ENCODE data around the gene PPP1R12B. TPM values are rescaled to one million over a fixed set of nuclear protein-coding genes. Genes with fewer than 3 reads are reported as not detected.
A peak's percentile ranks its signal among the peaks of the same experiment; 100 is the strongest.
"Not testable (repeated sequence)": the region's sequence is repeated elsewhere in the genome, so short reads cannot be mapped to it uniquely, and the experiment has no call there.

The PPP1R12B gene
- polyA plus RNA-seq, 3 donors = 17.4 to 24.0 (median 19.2) TPM

DNA sequence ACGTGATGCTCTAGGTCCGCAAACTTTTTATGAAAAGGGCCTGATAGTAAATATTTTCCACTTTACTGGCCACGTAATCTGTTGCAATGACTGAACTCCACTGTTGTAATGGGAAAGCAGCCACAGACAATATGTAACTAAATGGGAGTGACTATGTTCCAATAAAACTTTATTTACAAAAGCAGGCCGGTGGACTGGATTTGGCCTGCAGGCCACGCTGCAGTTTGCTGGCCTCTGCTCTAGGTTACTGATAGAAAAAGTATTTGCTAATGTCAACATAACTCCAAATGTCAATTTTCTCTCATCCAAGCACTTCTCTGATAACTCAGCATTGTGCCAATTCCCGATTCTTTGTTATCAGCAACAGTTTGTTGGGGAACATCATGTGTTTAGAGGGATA is 160.4 kb downstream of the PPP1R12B start:
- DNase-seq (ENCODE audit: extremely low read depth in 1 of 11, low read depth in 9 of 11, low spot score in 4 of 11) = not testable (repeated sequence)

DNA sequence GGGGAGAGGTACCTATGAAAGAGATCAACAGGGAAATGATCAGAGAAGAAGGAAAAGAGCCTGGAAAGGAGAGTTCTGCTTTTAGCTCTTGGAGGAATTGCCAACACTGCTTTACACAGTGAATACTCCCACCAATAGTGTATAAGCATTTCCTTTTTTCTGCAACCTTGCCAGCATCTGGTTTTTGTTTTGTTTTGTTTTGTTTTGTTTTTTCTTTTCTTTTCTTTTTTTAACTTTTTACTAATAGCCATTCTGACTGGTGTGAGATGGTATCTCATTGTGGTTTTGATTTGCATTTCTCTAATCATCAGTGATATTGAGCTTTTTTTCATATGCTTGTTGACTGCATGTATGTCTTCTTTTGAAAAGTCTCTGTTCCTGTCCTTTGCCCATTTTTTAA is 165.4 kb downstream of the PPP1R12B start:
- not testable (repeated sequence) for DNase-seq (ENCODE audit: extremely low read depth in 1 of 11, low read depth in 9 of 11, low spot score in 4 of 11)

DNA sequence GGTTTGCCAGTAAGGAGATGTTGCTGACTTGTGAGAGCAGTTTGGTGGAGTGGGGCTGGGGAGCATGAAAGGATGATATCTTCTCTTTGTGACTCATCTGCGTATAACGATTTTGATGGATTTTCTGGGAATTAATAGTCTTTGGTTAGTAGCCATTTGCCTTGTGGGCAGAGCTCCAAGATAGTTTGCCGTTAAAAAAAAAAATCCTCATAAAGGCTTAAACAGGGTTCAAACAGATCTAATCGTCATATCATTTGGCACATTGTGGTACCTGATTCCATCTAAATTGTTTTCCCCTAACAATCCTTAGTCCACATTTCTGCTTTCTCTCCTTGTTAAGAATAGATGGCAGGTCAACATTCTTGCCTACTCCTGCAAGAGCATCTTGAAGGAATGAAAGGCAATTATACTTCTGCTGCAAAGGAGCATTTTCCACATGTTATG is 168.0 kb downstream of the PPP1R12B start:
- no peak for DNase-seq (ENCODE audit: extremely low read depth in 1 of 11, low read depth in 9 of 11, low spot score in 4 of 11)

DNA sequence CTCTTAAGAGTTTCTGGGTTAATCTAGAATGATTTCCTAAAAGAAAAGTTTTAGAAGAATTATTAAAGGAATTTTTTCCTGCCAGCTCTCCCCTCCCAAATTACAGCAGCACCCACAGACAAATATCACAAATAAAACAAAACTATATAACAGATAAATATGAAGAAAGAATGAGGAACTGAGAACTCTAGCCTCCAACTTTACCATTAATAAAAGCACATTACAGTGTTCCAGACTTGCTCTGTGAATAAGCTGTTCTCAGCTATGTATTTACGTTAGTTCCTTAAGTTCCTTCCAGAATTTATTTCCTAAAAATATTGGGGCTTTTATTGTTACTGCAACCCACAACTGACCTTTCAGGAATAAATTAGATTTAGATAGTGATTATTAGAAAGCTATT is 168.6 kb downstream of the PPP1R12B start:
- DNase-seq (ENCODE audit: extremely low read depth in 1 of 11, low read depth in 9 of 11, low spot score in 4 of 11) = not testable (repeated sequence)

DNA sequence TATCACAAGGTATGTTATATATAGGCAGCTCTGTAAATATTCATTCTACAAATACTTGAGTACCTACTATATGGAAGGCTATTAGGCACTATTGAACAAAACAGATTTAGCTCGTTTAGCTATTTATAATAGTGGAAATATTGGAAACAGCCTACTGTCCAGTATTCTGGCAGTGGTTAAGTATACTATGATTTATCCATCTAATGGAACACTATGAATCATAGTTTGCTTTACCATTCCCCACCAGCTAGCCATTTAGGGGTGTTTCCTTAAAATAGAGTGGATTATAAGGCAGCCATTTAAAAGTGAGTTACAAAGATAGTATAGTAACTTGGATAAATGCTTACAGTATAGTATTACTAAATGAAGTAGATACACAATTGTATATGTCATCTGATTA is 169.7 kb downstream of the PPP1R12B start:
- DNase-seq (ENCODE audit: extremely low read depth in 1 of 11, low read depth in 9 of 11, low spot score in 4 of 11) = not testable (repeated sequence)

DNA sequence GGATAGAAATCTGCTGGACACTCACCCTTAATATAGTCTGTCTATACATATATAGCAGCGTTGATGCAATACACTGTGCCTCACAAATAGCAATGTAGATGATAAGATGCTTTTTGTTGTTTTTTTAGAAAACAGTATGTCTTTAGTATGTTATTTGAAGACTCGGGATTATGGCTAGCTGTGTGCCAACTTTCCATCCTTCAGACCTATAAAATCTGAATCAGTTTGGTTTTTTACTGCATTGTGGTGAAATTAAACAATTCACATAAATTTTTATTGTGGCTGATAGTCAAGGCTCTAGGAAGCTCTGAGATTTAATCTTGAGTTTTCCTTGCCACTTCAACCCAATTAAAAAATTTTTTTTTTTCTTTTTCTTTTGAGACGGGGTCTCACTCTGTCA is 170.4 kb downstream of the PPP1R12B start:
- not testable (repeated sequence) for DNase-seq (ENCODE audit: extremely low read depth in 1 of 11, low read depth in 9 of 11, low spot score in 4 of 11)

DNA sequence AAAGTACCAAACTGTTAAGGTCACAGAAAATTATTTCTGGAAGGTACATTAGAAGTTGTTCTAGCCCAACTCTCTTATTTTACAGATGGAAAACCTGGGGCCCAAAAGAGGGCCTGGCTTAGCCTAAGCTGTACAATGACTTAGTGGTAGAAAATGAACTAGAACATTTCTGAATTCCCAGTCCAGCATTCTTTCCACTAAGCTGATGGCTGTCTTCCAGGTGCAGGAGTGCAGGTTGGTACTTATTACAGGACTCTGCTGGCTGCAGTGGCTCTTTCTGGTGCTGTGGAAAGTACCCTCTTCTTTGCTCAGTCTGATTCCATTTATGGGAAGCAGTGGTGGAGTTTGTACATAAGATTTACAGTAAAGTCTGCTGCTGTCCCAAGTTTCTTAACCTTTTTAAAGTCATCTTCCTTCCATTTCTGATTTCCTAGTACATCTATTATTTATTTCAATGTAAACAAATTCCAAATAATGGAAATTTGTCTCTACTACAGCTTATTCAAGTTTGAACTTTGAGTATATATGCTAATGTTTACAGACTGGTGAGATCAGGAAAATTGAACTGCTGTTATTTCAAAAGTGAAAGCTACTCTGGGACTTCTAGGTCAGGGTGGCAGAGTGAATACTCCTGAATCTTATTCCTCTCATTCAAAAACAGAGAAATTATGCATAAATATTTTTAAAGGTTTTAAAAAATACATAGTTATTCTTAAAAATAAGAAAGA is 171.8 kb downstream of the PPP1R12B start:
- not testable (repeated sequence) for DNase-seq (ENCODE audit: extremely low read depth in 1 of 11, low read depth in 9 of 11, low spot score in 4 of 11)

DNA sequence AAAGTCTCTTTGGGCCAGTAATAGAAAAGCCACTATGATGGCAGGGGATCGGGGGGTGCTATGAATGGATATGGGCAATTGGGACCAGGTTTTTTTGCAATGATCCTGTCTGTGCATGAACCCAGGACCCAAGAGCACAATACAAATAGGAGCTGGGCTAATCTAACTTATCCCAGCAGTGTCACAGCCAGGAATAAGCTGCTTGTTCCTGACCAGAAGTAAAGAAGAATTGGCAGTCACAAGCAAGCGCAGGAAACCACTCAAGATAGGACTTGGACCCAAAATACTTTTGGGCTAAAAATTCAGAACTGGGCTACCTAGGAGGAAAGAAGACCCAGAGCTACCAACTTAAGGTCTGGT is 172.3 kb downstream of the PPP1R12B start:
- not testable (repeated sequence) for DNase-seq (ENCODE audit: extremely low read depth in 1 of 11, low read depth in 9 of 11, low spot score in 4 of 11)

DNA sequence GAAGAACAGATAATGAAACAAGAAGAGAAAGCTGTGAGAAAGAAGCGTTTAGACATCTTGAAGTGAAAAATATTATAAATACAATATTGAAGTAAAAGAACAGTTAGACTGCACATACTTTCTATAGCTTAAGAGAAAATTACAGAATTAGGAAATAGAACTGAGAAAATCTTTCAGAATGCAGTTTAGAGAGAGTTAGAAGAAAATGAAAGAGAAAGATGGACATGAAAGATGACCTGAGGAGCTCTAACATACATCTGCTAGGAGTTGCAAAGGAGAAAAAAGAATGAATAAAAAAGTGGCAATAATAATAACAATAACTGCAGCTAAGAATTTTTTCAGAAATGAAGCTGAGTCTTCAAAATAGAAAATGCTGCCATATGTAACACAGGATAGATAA is 173.0 kb downstream of the PPP1R12B start:
- not testable (repeated sequence) for DNase-seq (ENCODE audit: extremely low read depth in 1 of 11, low read depth in 9 of 11, low spot score in 4 of 11)

DNA sequence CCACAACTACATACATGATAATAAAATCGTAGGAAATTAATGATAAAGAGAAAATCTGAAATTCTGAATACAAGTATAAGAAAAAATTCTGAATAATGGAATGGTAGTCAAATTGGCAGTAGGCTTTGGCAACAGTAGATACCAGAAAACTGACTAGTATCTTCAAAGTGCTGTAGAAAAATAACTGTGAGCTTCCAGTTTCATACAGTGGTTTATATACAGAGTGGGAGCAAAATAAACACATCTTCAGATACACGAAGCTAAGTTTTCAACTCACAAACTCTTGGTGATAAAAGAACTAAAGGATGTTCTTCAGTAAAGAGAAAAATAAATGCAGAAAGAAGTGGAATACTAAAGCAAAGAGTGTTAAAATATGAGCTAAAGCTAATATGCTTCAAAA is 173.4 kb downstream of the PPP1R12B start:
- no peak for DNase-seq (ENCODE audit: extremely low read depth in 1 of 11, low read depth in 9 of 11, low spot score in 4 of 11)

DNA sequence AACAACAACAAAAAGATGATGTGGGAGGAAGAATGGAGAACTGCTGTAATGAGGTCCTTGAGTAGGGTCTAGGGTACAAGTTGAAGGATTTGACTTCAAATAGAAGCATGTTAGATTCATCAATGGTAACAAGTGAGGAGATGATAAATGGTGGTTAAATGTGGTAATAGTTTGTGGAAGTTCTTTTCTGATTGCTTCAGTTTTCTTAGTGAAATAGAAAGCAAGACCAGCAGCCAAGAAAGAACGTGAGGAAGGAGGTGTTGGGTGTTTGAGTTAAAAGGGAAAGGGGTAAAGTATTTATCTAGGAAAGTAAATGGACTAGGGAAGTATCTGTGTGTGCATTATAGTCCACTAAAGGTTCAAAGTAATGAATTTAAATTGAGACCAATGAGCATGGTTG is 177.6 kb downstream of the PPP1R12B start:
- DNase-seq (ENCODE audit: extremely low read depth in 1 of 11, low read depth in 9 of 11, low spot score in 4 of 11) = not testable (repeated sequence)

DNA sequence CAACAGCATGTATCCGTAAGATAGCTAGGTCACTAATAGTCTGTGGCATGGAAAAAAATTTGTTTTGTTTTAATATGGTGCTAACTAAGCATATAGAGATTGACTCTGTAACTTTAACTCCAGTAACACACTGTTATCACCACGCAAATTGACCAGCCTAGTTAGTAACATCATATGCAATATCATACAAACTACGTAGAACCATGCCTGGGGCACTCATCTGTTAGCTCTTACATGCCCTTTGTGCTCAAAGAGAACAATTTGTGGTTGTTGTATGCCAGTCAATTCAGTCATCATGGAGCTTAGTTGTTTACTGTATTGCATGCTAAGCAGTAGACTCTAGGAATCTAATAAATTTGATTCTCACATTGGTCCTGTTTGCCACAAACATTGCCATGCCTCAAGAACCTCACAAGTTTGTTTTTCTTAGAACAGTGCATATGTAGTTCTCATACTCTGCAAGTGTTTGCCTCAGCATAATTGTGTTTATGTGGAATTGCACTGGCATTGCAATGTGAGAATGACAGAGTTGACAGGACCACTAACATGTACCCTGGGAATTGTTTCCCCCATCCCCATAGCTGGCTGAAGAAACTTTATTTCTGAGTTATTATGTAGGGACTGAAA is 179.7 kb downstream of the PPP1R12B start:
- not testable (repeated sequence) for DNase-seq (ENCODE audit: extremely low read depth in 1 of 11, low read depth in 9 of 11, low spot score in 4 of 11)

DNA sequence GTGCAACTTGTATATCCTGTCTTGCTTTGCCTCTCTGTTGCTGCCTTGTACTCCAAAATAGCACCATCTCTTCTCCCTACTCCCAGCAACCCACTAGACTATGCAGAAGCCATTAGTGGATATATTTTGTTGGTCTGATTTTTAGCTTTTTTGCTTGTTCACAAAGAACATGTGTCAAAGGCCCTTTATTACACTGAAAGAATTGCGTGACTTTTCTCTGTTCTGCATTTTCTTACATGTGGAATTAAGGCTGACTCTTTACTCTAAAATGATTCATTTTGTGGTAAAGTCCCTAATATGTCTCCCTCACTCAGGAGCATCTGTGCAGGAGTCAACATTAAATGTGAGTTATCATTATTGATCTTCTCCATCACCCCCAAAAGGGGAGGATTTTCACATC is 182.2 kb downstream of the PPP1R12B start:
- DNase-seq (ENCODE audit: extremely low read depth in 1 of 11, low read depth in 9 of 11, low spot score in 4 of 11) = not testable (repeated sequence)

DNA sequence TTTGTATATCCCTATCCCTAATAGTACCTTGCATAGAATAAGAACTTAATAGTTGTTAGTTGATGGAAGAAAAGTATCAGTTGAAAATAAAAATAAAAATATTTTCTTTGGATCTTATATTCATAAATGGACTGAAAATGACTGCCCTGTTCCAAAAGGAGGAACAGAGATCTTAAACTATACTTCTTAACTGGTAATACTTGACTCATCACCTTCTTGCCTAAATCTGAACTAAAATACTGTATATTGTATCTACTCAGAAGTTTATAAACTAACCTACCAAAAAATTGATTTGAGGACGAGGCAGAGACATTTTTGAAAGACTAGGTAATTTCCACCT is 182.9 kb downstream of the PPP1R12B start:
- DNase-seq (ENCODE audit: extremely low read depth in 1 of 11, low read depth in 9 of 11, low spot score in 4 of 11) = no peak

DNA sequence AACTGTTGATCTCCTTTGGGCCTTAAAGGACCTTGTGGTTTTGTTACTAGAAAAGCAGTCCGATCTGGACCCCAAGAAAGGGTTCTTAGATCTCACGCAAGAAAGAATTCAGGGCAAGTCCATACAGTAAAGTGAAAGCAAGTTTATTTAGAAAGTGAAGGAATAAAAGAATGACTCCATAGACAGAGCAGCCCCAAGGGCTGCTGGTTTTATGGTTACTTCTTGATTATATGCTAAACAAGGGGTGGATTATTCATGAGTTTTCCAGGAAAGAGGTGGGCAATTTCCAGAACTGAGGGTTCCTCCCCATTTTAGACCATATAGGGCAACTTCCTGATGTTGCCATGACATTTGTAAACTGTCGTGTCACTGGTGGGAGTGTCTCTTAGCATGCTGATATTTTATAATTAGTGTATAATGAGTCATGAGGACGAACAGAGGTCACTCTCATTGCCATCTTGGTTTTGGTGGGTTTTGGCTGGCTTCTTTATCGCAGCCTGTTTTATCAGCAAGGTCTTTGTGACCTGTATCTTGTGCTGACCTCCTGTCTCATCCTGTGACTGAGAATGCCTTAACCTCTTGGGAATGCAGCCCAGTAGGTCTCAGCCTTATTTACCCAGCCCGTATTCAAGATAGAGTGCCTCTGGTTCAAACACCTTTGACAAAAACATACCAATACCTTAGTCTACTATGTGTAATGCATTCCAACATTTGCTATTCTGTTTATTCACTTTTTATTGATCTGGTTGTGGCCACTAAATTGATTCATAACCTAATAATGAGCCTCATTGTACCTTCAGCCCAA is 183.5 kb downstream of the PPP1R12B start:
- not testable (repeated sequence) for DNase-seq (ENCODE audit: extremely low read depth in 1 of 11, low read depth in 9 of 11, low spot score in 4 of 11)

DNA sequence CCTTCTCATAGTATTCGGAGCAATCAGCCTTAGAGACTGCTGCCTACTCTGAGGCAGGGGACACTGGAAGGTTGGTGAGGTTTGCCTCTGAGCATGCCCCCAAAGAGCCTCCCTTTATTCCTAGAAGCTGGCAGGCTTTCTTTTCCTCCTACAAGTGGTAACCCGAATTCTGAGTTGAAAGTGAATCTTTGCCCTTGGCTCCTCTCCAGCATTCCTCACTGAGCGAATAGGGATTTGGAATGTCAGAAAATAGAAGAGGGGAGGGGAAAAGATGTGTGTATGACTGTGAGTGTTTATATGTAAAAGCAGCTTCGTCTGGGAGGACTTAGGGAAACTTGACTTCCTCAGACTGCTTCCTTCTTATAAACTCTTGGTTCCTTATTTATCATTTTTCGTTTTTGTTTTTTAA is 190.7 kb downstream of the PPP1R12B start:
- DNase-seq (ENCODE audit: extremely low read depth in 1 of 11, low read depth in 9 of 11, low spot score in 4 of 11) = peak; percentile 35 to 68 (median 41)

DNA sequence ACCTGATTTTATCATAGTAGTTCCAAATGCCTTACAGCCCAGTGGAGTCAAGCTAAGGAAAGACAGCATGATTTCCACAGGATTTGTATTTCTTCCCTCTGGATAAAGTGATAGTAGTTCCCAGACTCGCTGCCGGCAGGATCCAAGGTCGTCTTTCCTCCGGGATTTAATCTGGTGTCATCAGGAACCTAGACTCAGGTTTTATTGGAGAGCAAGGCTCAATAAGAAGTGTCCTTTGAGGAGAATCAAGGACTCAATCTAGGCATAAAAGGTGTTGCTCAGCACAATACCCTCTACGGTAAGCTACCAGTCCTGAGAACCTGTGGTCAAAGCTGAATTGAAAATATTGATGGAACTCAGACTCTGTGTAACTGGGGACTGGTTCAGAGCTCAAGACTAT is 191.1 kb downstream of the PPP1R12B start:
- not testable (repeated sequence) for DNase-seq (ENCODE audit: extremely low read depth in 1 of 11, low read depth in 9 of 11, low spot score in 4 of 11)

DNA sequence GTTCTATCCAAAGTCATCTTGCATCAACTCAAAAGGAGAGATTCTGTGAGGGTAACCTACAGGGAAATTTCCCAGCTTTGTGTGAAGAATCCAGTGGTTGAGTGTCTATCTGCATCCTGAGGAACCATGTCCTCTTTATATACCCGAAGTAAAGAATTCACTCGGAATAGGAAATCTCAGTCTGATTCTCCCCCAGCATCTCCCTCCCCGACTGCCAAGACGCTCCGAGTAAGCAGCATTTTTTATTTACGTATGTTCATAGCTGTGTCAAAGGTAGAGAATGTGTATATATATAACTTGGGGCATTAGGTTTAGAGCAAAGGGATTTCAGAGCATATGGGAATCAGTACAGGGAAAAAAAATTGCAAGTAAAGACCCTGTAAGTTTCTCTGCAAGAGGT is 191.5 kb downstream of the PPP1R12B start:
- no peak for DNase-seq (ENCODE audit: extremely low read depth in 1 of 11, low read depth in 9 of 11, low spot score in 4 of 11)

DNA sequence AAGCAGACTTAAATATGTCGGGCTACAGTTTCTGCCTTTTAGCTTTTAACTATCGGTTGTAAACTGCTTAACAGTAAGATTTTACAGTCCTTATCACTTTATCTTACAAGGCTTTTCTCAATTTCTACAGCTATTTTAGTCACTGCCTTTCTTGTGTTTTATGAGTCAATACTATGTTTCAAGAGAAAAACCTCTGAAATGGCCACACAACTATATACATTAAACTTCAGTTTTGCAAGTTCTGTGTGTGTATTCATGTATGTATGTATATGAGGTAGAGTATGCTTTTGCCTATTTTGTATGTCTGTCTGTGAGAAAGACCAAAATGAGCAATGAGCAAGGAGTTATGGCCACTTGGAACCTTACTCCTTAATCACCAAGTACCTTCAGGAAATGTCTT is 191.9 kb downstream of the PPP1R12B start:
- DNase-seq (ENCODE audit: extremely low read depth in 1 of 11, low read depth in 9 of 11, low spot score in 4 of 11) = no peak

DNA sequence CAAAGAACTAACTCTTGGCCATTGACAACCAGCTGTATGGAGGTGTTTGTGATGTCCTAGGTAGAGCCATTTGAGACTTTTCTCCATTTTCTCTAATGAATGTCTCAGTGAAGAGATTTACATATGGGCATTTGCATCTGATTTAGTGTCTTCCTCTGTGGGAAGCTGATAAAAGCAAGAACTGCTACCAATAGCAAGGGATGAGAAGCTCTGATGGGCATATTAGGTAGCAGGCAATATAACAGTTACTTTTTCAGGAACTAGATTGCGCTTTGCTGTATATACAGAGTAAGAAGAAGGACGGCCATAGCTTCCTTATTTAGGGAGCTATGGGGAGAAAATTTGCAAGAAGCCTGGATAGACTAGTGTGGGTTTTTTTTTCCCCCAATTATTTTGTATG is 192.4 kb downstream of the PPP1R12B start:
- not testable (repeated sequence) for DNase-seq (ENCODE audit: extremely low read depth in 1 of 11, low read depth in 9 of 11, low spot score in 4 of 11)
